BLaER1 (cell line): Measurements from ENCODE around the gene C6orf62.
"Not testable (repeated sequence)": the region's sequence is repeated elsewhere in the genome, so short reads cannot be mapped to it uniquely, and the experiment has no call there.

Source experiments
- H3K27ac ChIP-seq: shearing (Covaris generic); formaldehyde crosslinking; 2 replicates; pipeline ENCODE4 v1.8.1; 2022
- H3K27me3 ChIP-seq: shearing (Covaris generic); formaldehyde crosslinking; 2 replicates; pipeline ENCODE4 v1.8.1; 2022
- H3K36me3 ChIP-seq: shearing (Covaris generic); formaldehyde crosslinking; 2 replicates; pipeline ENCODE4 v1.8.1; 2022
- H3K4me1 ChIP-seq: shearing (Covaris generic); formaldehyde crosslinking; 2 replicates; pipeline ENCODE4 v1.8.1; 2022
- H3K4me2 ChIP-seq: shearing (Covaris generic); formaldehyde crosslinking; 2 replicates; pipeline ENCODE4 v1.8.1; 2022
- H3K4me3 ChIP-seq: shearing (Covaris generic); formaldehyde crosslinking; 2 replicates; pipeline ENCODE4 v1.8.1; 2022
- H3K9ac ChIP-seq: shearing (Covaris generic); formaldehyde crosslinking; 2 replicates; pipeline ENCODE4 v1.8.1; 2022
- H3K9me3 ChIP-seq: shearing (Covaris generic); formaldehyde crosslinking; 2 replicates; pipeline ENCODE4 v1.8.1; 2022
- H4K20me1 ChIP-seq: shearing (Covaris generic); formaldehyde crosslinking; 2 replicates; pipeline ENCODE4 v1.8.1; 2022
- Cebpa-rat ChIP-seq: shearing (Covaris generic); IDR thresholded peaks from 2 replicates; pipeline ENCODE4 v1.8.1; 2022

The C6orf62 gene

GRCh38 chr6:24686946-24687345 lies 32.0 kb downstream of the C6orf62 start:
- Histone ChIP-seq H3K4me2 (no peak overlapping the region), H3K27ac (no peak overlapping the region), H3K9ac (no peak overlapping the region), H3K9me3 (peaks cover under 1% of the 10 kb centered on the region; the same call in 1 of the 2 replicates), H3K4me1 (no peaks in the 10 kb centered on the region), H3K36me3 (peaks cover 27% of the 10 kb centered on the region), H3K27me3 (no peaks in the 10 kb centered on the region), H3K4me3 (no peak overlapping the region), H4K20me1 (no peaks in the 10 kb centered on the region)
- TF ChIP-seq Cebpa-rat: no peak

GRCh38 chr6:24686408-24686807 lies 32.5 kb downstream of the C6orf62 start:
- Histone ChIP-seq H3K4me2 (no peak overlapping the region), H3K27ac (no peak overlapping the region), H3K9ac (no peak overlapping the region), H3K9me3 (peaks cover 6% of the 10 kb centered on the region), H3K27me3 (no peaks in the 10 kb centered on the region), H3K36me3 (peaks cover 32% of the 10 kb centered on the region), H4K20me1 (no peaks in the 10 kb centered on the region), H3K4me3 (no peak overlapping the region), H3K4me1 (no peaks in the 10 kb centered on the region)
- TF ChIP-seq Cebpa-rat: no peak

GRCh38 chr6:24683297-24684296 lies 35.4 kb downstream of the C6orf62 start:
- Histone ChIP-seq H3K27ac (no peak overlapping the region), H3K4me3 (no peak overlapping the region)

GRCh38 chr6:24680582-24680981 lies 38.4 kb downstream of the C6orf62 start:
- H3K9me3 ChIP-seq: peaks cover 43% of the 10 kb centered on the region
- no peak overlapping the region for H3K4me2 ChIP-seq
- no peaks in the 10 kb centered on the region for H4K20me1 ChIP-seq
- no peak overlapping the region for H3K27ac ChIP-seq
- TF ChIP-seq Cebpa-rat: no peak
- peaks cover 49% of the 10 kb centered on the region for H3K36me3 ChIP-seq
- H3K4me1 ChIP-seq: no peaks in the 10 kb centered on the region
- no peak overlapping the region for H3K9ac ChIP-seq
- no peaks in the 10 kb centered on the region for H3K27me3 ChIP-seq
- H3K4me3 ChIP-seq: no peak overlapping the region

More at GRCh38 chr6:24683297-24684296, 35.4 kb downstream of the C6orf62 start:
- no peaks in the 10 kb centered on the region for H4K20me1 ChIP-seq
- peaks cover 46% of the 10 kb centered on the region for H3K36me3 ChIP-seq
- H3K9me3 ChIP-seq: peaks cover 17% of the 10 kb centered on the region
- TF ChIP-seq Cebpa-rat: no peak
- no peak overlapping the region for H3K4me2 ChIP-seq
- H3K9ac ChIP-seq: no peak overlapping the region
- no peaks in the 10 kb centered on the region for H3K27me3 ChIP-seq
- no peaks in the 10 kb centered on the region for H3K4me1 ChIP-seq

- H3K9me3 ChIP-seq: peaks cover 57% of the 10 kb centered on the region
- not testable (repeated sequence) for H3K4me2 ChIP-seq, H3K27ac ChIP-seq, H4K20me1 ChIP-seq, H3K4me3 ChIP-seq, H3K4me1 ChIP-seq, H3K27me3 ChIP-seq, H3K9ac ChIP-seq
- peaks cover 55% of the 10 kb centered on the region for H3K36me3 ChIP-seq
Observed at GRCh38 chr6:24678792-24679352, 40.1 kb downstream of the C6orf62 start.

GRCh38 chr6:24673625-24674024 lies 45.3 kb downstream of the C6orf62 start:
- H3K4me3 ChIP-seq: no peak overlapping the region

GRCh38 chr6:24672620-24673182 lies 46.3 kb downstream of the C6orf62 start:
- no peak for TF ChIP-seq Cebpa-rat
- H3K9ac ChIP-seq: no peak overlapping the region
- H3K4me2 ChIP-seq: no peak overlapping the region
- H3K27me3 ChIP-seq: no peaks in the 10 kb centered on the region
- peaks cover 54% of the 10 kb centered on the region for H3K36me3 ChIP-seq
- H3K4me1 ChIP-seq: peaks cover 10% of the 10 kb centered on the region
- H3K4me3 ChIP-seq: no peak overlapping the region
- H4K20me1 ChIP-seq: no peaks in the 10 kb centered on the region
- H3K27ac ChIP-seq: no peak overlapping the region
- peaks cover 87% of the 10 kb centered on the region for H3K9me3 ChIP-seq

More at GRCh38 chr6:24673625-24674024, 45.3 kb downstream of the C6orf62 start:
- Histone ChIP-seq H4K20me1 (no peaks in the 10 kb centered on the region), H3K27ac (no peak overlapping the region), H3K4me2 (no peak overlapping the region), H3K27me3 (no peaks in the 10 kb centered on the region), H3K36me3 (peaks cover 60% of the 10 kb centered on the region), H3K9me3 (peaks cover 92% of the 10 kb centered on the region), H3K4me1 (peaks cover under 1% of the 10 kb centered on the region; the same call in 1 of the 2 replicates), H3K9ac (no peak overlapping the region)
- TF ChIP-seq Cebpa-rat: no peak

- not testable (repeated sequence) for H3K27ac ChIP-seq, H4K20me1 ChIP-seq, H3K4me2 ChIP-seq, H3K4me3 ChIP-seq, H3K9ac ChIP-seq, H3K27me3 ChIP-seq
- H3K9me3 ChIP-seq: peaks cover 74% of the 10 kb centered on the region
- peaks cover 12% of the 10 kb centered on the region for H3K4me1 ChIP-seq
- H3K36me3 ChIP-seq: peaks cover 43% of the 10 kb centered on the region
Observed at GRCh38 chr6:24671077-24671476, 47.9 kb downstream of the C6orf62 start.

- peaks cover 16% of the 10 kb centered on the region for H3K4me1 ChIP-seq
- H3K27me3 ChIP-seq, H3K4me2 ChIP-seq, H3K27ac ChIP-seq, H4K20me1 ChIP-seq, H3K4me3 ChIP-seq, H3K9ac ChIP-seq: not testable (repeated sequence)
- peaks cover 43% of the 10 kb centered on the region for H3K36me3 ChIP-seq
- H3K9me3 ChIP-seq: peaks cover 69% of the 10 kb centered on the region
Observed at GRCh38 chr6:24670492-24670891, 48.5 kb downstream of the C6orf62 start.

GRCh38 chr6:24668997-24669361 lies 50.0 kb downstream of the C6orf62 start:
- peaks cover 31% of the 10 kb centered on the region for H3K4me1 ChIP-seq
- H4K20me1 ChIP-seq: peaks cover 9% of the 10 kb centered on the region; the same call in 1 of the 2 replicates
- H3K36me3 ChIP-seq: peaks cover 51% of the 10 kb centered on the region
- 0 out of 2 replicates have a peak overlapping the region, but pooled peaks have one; percentile 91 for H3K4me2 ChIP-seq
- H3K27ac ChIP-seq: no peak overlapping the region
- H3K4me3 ChIP-seq: no peak overlapping the region
- peaks cover 57% of the 10 kb centered on the region for H3K9me3 ChIP-seq
- no peak for TF ChIP-seq Cebpa-rat
- no peak overlapping the region for H3K9ac ChIP-seq
- H3K27me3 ChIP-seq: no peaks in the 10 kb centered on the region

- peak overlapping the region; percentile 95 for H3K4me3 ChIP-seq
- H3K9ac ChIP-seq: peak overlapping the region; percentile 95
- not testable (repeated sequence) for H3K27me3 ChIP-seq
- peak overlapping the region; percentile 94 for H3K27ac ChIP-seq
- peaks cover 51% of the 10 kb centered on the region for H3K9me3 ChIP-seq
- H3K36me3 ChIP-seq: peaks cover 53% of the 10 kb centered on the region
- H3K4me2 ChIP-seq: peak overlapping the region; percentile 91
- peaks cover 13% of the 10 kb centered on the region; the same call in 1 of the 2 replicates for H4K20me1 ChIP-seq
- peaks cover 34% of the 10 kb centered on the region for H3K4me1 ChIP-seq
Observed at GRCh38 chr6:24668066-24668996, 50.6 kb downstream of the C6orf62 start.
